NCI-H1694 treated with DMSO at 0.1 percent for 48 hours (cell line): ENCODE measurements around the gene DNMT3A.

Source experiments
- DNase-seq: peaks from one replicate; lab custom pipeline; 2025; lab: John Stamatoyannopoulos, UW

The DNMT3A gene

DNA sequence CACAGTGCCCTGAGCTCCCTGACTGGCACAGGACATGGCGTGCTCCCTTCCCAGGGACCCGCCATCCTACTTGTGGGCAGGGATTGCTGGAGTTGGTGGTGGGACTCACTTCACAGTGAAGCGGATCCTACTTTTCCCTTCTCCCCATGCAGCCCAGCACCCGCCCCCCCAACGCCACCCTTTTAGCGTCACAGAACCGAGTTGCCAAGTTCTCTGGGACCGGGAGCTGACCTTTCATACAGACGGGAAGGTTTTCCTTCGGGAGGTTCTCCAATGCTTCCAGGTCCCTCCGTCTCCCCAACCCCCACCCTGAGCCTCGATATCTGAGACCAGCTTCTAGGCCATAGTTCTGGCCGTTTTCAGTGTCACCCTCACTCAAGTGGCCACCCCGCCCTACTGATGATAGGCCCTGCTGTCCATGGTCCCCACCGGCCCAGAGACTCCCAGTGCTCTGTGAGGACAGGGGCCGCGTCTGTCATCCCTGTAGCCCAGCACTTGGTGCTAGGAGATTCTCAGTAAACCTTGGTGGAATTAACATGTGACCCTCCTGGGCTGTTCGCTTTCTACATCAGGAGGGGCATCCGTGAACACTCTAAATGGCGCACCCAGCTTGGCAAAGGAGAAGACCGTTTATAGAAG lies 1.6 kb upstream of the DNMT3A start:
- no peak for DNase-seq

DNA sequence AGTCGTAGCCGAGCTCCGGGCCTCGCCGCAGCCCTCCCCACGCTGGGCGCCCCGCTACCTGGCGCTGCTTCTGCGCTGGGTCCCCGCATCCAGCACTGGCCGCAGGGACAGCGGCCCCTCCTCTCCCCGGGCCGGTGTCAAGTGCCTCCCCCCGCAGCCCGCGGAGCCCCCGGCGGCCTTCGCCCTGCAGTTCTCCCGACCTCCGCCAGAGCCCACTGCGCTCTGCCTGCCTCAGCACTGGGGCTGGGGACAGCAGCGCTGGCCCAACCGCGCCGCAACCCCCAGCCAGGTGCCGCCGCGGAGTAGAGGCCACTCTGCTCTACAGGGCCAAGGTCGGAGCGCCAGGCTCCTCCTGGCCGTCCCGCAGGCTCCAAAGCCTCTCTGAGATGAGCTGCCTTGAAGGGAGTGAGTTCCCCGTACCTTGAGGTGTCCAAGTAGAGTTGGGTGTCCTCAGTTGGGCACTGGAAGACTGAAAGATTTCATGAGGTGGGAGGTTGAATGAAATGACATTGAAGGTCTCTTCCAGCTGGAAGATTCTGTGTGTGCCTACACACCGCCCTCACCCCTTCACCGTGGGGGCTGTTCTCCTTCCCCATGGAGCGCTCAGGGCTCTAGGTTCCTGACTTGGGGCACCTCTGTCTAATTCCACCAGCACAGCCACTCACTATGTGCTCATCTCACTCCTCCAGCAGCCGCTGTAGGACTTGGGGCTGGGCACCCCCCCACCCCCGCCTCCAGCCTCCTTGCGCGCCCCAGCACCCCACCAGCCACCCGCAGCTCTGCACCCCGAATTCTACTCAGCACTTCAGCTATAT lies 854 bp upstream of the DNMT3A start:
- peak; percentile 40 for DNase-seq

DNA sequence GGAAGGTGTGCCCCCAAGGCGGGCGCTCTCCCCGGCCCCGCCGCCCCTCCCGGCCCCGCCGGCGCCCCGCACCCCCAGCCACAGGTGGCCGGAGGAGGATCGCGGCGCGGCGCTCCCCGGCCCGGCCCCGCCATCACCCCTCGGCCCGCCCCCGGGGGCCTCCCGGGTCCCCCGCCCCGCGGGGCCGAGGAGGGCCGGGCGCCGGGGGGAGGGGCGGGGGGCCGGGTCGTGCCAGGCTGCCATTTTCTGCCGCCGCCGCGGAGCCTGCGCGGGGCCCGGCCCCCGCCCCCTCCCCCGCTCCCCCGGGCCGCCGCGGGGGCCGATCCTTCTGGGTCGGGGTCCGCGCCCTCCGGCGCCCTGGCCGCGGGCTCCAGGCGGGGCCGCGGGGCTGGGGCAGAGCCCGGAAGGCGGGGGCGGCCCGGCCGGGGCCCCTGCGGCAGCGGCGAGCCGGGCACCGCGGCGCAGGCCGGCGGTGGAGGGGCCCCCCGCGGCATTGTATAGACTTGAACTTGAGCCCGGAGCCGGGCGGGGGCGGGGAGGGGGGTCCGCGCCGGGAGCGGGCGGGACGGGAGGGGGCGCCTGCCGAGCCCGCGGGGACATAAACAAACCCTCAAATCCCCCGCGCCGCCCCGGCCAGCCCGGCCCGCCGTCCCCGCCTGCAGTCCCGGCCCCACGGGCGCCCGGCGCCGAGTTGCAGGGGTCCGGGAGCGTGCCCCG lies 556 bp downstream of the DNMT3A start:
- no peak for DNase-seq

DNA sequence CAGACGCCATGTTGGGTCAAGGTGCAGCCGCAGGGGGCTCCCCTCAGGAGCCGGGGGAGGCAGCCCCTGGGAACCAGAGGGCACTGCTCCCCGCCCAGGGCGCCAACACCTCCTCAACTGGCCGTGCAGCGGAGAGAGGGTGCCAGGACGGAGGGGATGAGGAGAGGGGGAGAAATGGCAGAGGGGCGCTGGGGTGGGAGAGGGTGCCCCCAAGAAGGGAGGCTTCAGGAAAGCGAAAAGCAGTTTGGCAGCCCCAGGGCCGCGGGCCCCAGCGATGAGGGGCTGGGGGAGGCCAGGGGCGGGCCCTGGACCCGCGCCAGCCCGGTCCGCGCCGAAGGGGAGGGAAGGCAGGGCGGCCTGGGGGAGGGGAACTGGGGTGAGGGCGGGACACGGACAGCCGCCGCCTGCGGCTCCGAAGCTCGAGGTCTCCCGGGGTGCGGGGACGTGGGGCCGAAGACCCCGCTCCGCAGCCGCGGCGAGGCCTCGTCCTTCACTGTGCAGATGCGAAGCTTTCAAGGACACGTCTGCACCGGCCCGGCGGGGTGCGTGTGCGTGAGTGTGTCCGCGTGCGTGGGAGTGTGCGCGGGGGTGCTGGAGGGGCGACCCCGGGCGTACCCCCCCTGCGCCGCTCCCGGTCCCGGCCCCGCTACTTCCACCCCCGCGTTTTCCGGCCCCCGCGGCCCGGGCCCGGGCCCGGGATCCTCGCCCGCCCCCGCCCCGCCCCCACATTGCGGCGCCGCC lies 1.4 kb downstream of the DNMT3A start:
- no peak for DNase-seq

DNA sequence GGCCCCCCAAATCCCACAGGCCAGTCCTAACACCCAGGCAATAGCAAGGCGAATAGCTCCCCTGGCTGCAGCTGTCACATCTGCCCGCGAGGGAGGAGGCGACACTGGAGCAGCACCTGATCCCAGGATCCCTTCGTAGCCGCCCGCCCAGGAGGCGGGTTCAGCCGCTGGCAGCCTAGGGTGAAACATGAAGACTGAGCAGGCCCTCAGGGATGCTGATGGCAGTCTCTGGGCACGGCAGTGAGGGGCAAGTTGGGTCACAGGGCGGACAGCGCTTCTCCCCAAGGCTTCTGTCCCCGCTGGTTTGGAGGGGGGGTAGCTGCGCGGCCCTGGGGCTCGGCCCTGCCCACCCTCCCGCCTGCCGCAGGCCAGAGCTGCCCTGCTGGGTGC lies 1.9 kb downstream of the DNMT3A start:
- DNase-seq = peak; percentile 20

DNA sequence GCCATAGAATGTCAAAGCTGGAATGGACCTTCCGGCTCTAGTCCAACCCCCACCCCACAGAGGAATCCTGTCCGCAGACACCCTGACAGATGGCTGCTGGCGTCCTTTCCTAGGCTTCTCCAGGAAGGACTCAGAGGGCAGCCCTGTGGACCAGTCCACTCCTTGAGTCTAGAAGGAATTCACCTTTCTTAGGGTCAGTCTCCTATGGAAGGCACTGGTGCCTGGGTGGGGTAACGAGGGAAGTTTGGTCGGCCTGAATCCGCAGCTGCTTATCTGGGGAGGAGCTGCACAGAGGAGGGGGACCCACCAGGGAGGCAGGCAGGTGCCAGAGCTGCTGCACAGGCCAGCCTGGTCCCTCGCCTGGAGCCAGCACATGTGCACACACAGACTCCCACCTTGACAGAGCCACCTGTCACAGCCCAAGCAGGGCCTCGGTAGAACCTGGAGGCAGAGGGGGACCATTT lies 2.5 kb downstream of the DNMT3A start:
- DNase-seq = no peak

DNA sequence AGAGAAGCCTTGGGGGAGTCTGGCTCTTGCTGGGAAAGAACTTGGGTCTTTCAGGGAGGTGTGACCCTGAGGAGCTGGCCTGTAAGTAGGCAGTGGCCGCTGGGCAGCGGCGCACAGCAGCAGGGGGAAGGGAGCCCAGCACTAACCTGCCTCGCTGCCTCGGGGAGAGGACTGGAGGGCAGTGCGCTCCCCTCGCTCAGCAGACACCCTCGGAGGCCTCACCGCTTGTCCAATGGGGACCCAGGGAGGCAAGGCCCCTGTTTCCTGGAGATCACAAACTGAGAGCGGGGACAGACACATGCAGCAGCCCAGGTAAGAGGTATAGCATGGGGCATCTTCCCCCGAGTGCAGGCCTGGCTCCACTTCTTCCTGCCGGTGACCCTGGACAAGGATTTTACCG lies 3.3 kb downstream of the DNMT3A start:
- no peak for DNase-seq

DNA sequence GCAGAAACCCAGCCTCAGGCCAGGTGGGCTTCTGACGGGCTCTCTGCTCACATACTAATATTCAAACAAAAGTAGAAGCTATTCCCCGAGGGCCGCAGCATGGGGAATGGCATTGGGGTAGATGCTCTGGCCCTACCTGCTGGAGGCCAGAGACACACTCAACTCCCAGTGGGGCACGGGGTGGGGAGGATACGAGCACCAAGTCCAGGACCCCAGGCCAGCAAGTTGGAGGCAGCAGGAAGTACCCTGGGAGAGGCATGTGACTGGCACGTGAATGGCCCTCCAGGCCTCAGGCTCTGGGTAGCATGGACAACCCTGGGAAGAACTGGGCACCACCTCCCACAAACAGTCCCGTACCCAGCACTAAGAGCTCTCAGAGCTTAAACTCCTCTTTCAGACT lies 3.8 kb downstream of the DNMT3A start:
- no peak for DNase-seq

DNA sequence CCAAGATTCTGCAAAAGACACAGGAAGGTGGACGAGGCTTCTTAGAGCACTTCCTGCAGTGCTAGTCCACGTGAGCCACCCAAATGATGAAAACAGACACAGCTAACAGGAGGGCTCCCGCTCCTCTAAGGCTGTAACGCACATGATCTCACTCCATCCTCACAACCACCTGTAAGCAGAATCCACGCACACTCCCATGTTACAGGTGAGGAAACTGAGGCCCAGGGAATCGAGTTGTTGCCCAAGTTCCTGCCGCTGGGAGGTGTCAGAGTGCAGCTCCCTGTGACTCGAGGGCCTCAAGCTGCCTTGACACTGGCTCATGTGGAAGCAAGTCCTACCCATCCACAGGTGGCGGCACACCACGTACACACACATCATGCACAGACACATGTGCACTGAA lies 4.4 kb downstream of the DNMT3A start:
- DNase-seq = no peak

DNA sequence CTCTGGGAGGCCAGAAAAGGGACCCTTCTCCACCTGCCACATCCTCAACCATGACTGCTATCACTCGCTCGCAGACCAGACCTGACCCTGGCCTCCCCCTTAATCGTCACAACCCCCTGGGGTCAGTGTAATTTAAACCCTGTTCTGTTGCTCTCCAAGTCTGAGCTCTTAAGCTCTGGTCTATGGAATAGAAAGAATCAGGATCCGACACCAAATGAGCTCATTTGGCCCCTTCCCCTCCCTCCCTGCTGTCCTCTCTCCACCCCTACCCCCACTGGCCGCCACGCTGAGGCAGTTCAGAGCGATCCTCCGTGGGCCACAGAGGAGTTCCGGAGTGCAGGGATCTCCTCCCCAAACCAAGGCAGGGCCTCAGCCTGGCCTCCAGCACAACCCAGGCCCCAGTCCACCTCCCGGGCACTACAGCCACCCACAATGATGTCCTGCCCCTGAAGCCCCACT lies 5.3 kb downstream of the DNMT3A start:
- no peak for DNase-seq

DNA sequence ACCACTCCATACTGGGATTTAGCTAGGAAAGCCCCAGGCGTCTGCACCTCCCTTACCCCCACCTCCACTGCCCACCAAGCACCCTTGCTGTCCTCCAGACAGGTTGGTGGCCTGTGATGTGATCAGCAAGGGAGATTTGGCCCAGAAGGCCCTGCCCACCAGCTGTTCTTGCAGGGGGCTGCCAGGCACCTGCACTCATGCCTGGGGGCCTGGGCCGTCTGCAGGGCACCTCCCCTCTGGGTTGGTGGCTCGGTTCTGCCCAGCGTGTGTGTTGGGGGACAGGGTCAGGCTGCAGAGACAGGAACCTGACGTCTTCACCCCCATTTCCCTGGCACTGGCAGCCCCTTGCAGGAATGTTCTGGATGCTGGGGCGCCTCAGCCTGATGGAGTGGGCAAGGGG lies 5.8 kb downstream of the DNMT3A start:
- no peak for DNase-seq

DNA sequence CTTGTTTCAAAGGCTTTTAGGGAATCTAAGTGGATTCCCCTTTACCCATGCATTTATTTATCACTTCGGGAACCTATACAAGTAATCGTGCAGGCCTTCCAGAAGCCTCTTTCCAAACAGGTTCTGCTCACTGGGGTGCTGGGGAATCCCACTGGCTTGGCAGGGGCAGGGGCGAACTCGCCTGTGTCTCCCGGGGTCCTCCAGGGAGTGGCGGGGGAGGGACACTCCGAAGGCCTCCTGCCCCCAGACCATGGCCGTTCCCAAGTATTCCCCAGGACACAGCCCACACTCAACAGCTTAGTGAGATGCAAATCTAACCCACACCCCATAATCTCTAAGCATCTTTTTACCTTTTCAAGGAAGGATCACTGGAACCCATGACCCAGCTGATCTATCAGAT lies 6.5 kb downstream of the DNMT3A start:
- no peak for DNase-seq

DNA sequence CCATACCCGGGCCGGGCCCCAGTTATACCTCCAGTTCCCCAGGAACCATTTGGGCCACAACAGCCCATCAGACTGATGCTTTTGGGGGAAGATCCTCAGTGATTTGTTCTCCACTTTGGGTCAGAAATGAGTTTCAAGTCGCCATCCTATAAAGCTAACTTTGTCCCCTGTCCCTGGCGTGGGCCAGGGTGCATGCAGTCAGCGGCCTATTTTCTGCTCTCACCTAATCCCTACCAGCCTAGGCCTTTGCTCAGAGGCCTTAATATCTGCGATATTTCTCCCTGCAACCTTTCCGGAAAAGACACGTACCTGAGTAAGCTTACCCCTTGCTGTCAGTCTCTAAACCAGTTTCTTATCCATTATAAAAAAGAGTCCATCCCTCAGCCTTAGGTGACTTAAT lies 7.2 kb downstream of the DNMT3A start:
- DNase-seq = no peak

DNA sequence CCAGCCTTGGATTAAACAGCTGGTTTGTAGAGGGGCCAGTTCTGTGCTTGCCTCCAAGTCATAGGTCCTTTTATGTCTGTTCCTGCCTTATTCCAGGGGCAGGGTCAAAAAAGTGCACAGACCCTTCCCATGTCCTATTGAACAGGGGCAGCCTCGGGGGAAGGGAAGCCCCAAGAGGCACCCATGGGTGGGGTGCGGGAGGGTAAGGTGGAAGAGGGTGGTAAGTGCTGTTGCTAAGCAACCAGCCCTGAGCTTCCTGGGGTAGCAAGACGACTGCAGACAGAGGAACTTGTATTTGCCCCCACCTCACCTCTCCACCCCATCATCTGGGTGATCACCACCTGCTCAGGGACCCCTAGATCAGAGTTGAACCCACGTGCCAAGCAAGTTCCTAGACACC lies 7.7 kb downstream of the DNMT3A start:
- no peak for DNase-seq

DNA sequence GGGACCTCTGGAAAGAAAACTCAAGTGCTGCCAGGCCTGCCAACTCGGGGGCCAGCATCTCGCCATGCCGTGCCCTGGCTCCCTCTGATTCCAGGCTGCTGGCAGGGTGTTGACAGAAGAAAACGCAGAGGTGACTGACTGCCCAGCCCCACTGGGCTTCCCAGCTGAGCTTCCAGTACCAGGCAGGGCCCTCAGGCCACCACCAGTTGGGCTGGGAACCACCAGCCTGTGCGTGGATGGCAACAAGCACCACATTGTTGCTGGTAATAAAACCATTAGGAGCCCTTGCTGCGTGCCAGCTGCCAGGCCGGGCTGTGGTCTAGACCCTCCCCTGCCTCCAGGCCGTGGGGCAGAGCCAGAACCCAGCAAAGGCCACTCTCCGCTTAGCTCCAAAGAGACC lies 9.2 kb downstream of the DNMT3A start:
- DNase-seq = no peak

DNA sequence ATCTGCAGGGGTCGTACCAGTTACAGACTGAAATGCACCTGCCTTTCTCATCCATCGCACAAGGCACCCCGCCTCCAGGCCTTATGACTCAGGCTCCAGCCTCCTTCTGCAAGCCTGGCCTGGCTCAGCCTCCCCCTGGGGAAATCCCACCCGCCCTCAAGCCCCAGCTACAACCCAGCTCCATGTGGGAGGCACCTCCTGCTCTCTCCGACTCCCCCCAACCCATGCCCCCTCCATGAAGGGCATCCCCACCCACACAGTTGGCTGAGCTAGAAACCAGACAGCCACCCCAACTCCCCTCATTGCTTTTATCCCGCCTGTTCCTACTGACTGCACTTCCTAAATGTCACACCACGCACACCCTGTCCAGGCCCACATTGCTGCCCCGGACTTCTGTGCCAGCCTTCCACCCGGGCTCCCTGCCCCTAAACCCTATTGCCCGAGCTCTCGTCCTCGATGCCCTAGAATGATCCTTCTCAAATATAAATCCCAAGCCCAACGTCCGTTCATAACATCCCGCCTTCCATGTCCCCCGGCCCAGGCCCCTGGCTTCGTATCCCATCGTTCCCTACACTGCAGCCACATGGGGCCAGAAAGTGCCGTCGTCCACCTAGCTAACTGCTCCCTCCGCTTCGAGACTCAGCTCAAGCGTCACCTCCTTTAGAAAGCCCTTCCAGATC lies 9.9 kb downstream of the DNMT3A start:
- no peak for DNase-seq

DNA sequence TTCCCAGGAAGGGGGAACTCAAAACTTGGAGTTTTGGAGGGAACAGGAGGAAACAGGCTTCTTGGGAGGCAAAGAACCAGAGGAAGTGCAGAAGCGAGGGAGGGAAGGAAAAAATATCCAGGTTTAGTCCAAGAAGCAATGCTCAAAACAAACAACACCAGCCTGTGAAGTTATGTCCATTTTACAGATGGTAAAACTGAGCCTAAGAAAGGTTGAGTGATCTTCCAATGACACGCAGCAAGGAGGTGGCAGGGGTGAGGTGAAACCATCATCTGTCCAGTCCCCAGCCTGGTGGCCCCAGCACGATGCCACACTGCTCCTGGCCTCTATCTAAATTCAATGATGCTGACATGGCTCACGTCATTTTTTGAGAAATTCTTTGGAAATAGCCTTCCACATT lies 10.8 kb downstream of the DNMT3A start:
- no peak for DNase-seq

DNA sequence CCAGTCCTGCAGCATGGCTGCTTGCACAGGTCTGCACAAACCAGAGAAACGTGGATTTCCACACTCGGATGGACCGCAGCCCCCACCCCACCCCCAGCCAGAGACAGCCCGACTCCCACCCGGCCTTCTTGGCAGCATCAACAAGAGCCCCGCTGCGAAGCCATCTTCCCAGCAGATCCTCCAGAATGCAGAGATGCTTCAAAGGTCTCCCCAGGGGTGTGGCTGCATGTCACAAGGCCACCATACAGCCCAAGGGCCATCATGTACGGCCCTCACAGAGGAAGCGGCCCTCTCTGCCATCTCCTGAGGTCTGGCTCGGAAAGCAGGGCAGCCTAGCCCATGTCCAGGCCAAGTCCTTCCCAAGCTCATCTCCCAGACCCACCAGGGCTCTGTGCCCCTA lies 11.5 kb downstream of the DNMT3A start:
- DNase-seq = no peak

DNA sequence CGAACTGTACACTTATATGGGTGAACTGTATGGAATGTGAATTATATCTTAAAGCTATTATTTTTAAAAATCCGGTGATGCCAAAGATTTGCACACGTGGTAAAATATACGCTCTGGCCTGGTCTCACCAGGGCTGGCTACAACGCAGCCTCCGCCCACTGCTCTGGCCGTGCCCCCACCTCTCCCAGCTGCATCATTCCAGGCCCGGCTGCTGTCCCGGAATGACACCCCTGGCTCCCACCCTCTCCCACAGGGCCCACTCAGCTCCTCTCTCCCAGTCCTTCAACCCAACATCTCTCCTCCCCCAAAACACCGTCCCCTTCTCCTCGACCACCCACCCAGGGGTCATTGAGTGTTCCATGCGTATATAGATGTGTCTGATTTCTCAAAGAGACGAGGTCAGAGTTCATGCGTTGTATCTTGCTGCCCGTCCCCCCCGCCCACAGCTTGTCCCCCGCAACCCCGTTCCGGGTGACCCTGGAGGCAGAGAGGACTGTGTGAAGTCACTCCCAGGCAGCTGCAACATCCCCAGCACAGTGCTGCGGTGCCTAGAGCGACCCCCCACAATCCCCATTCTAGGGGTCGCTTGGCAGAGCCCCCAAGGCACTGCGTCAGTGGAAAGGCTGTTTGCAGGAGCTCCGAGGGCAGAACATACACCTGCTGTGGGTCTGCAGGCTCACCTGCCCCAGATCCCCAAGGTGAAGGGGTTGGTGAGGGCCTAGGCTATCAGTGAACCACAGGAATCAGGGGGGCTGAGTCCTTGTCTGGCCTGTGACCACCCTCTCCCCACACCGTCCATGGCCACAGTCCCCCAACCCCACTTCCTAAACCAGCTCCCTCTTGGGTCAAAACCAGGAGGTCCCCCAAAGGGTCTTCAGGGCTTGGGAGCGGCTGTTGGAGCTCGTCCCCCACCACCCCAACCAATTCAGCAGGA lies 13.3 kb downstream of the DNMT3A start:
- DNase-seq = no peak

DNA sequence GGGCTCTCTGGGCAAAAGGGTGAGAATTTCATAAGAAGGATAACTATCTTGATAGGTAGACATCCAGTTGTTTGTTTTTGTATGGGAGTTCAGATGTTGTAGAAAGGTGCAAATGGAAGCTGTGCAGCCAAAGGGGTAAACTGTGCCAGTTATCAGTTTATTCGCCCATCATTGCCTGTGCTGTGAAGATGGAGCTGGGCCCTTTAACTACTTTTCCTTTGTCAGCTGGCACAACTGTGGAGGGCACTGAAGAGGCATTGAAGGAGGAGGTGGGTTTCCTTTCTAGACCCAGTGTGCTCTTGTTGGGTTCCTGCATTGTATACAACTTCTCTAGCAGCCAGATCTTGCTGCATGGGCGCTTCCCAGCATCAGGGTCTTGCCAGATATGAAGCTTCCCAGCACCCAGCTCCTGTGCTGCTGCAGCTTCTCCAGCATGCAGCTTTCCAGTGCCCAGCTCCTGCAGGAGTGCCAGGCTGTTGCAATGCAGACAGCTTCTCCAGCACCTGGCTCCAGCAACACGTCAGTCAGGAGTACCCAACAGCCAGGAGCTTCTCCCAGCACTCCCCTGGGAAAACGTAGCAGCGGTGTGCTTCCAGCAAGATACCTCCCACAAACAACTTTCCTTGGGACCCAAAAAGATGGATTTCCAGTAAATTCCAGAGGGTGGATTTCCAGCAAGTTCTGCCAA lies 15.3 kb downstream of the DNMT3A start:
- DNase-seq = no peak
